Ishikawa (cell line): ENCODE results near the gene SPAG7.
A peak's percentile ranks its signal among the peaks of the same experiment; 100 is the strongest.

ENCODE experiments used
- CEBPB ChIP-seq: IDR thresholded peaks from 2 replicates; pipeline ENCODE4 v1.6.1; 2012
- CREB1 ChIP-seq: IDR thresholded peaks from 2 replicates; pipeline ENCODE4 v1.6.1; 2012; ENCODE audit warnings: low read depth
- EGR1 ChIP-seq: IDR thresholded peaks from 2 replicates; pipeline ENCODE4 v1.6.1; 2012
- EP300 ChIP-seq: IDR thresholded peaks from 2 replicates; pipeline ENCODE4 v1.6.1; 2012; ENCODE audit warnings: borderline replicate concordance
- FOXM1 ChIP-seq: IDR thresholded peaks from 2 replicates; pipeline ENCODE4 v1.6.1; 2012; ENCODE audit warnings: low read depth, borderline replicate concordance
- NFIC ChIP-seq: IDR thresholded peaks from 2 replicates; pipeline ENCODE4 v1.6.1; 2012
- RAD21 ChIP-seq: IDR thresholded peaks from 2 replicates; pipeline ENCODE4 v1.6.1; 2012; ENCODE audit warnings: low read depth
- TAF1 ChIP-seq: IDR thresholded peaks from 2 replicates; pipeline ENCODE4 v1.6.1; 2012; ENCODE audit warnings: low read depth, mild to moderate bottlenecking
- TCF12 ChIP-seq: IDR thresholded peaks from 2 replicates; pipeline ENCODE4 v1.6.1; 2012; ENCODE audit warnings: low read depth
- TEAD4 ChIP-seq: IDR thresholded peaks from 2 replicates; pipeline ENCODE4 v1.6.1; 2012
- YY1 ChIP-seq: IDR thresholded peaks from 2 replicates; pipeline ENCODE4 v1.6.1; 2012; ENCODE audit warnings: low read depth
- ZBTB7A ChIP-seq: IDR thresholded peaks from 2 replicates; pipeline ENCODE4 v1.6.1; 2012; ENCODE audit warnings: low read depth
- TF ChIP-seq, protein P1 (sequence below): IDR thresholded peaks from 2 replicates; pipeline ENCODE4 v1.6.1; 2012; ENCODE audit warnings: low read depth, mild to moderate bottlenecking
- TF ChIP-seq, protein P2 (sequence below): IDR thresholded peaks from 2 replicates; pipeline ENCODE4 v1.6.1; 2012
- TF ChIP-seq, protein P3 (sequence below): IDR thresholded peaks from 2 replicates; pipeline ENCODE4 v1.6.1; 2012

Gene SPAG7

DNA sequence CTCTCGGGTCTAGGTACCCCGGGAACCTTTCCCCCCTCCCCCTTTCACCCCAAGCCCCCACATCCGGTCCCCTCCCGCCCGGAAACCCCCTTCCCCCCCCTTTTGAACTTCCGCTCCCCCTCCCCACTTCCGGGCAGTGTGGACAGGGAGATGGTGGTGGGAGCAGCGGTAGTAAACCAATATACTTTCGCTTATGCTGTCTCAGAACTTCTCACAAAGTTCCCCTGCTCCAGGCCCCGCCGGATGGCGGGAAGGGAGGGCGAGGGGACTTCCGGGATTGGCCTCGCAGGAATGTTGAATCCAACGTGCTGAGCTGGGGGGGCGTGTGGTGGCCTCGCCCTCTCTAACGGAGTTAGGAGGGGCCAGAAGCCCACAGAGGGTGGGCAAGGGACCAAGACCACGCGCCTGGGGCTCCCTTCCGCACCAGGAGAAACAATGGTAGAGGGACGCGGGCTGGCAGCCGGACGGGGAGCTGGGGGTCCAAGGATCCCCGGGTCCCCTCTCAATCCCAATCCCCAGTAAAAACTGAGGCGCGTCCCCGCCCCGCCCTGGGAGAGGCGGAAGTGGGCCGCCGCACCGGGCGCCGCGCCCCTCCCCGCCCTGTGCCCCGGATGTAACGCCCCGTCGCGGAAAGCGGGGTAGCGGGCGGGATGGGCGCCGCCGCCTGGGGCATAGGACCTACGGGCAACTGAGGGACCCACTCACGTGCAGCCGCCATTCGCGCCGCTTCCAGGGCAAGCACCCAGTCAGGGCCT lies 20.0 kb downstream of the SPAG7 start:
- TF ChIP-seq NFIC (no peak), TEAD4 (peak; percentile 40; the same call in 1 of the 2 replicates)
- TF ChIP-seq, protein P1, sequence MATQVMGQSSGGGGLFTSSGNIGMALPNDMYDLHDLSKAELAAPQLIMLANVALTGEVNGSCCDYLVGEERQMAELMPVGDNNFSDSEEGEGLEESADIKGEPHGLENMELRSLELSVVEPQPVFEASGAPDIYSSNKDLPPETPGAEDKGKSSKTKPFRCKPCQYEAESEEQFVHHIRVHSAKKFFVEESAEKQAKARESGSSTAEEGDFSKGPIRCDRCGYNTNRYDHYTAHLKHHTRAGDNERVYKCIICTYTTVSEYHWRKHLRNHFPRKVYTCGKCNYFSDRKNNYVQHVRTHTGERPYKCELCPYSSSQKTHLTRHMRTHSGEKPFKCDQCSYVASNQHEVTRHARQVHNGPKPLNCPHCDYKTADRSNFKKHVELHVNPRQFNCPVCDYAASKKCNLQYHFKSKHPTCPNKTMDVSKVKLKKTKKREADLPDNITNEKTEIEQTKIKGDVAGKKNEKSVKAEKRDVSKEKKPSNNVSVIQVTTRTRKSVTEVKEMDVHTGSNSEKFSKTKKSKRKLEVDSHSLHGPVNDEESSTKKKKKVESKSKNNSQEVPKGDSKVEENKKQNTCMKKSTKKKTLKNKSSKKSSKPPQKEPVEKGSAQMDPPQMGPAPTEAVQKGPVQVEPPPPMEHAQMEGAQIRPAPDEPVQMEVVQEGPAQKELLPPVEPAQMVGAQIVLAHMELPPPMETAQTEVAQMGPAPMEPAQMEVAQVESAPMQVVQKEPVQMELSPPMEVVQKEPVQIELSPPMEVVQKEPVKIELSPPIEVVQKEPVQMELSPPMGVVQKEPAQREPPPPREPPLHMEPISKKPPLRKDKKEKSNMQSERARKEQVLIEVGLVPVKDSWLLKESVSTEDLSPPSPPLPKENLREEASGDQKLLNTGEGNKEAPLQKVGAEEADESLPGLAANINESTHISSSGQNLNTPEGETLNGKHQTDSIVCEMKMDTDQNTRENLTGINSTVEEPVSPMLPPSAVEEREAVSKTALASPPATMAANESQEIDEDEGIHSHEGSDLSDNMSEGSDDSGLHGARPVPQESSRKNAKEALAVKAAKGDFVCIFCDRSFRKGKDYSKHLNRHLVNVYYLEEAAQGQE = no peak
- TF ChIP-seq, protein P2, sequence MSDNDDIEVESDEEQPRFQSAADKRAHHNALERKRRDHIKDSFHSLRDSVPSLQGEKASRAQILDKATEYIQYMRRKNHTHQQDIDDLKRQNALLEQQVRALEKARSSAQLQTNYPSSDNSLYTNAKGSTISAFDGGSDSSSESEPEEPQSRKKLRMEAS = peak; percentile 90

DNA sequence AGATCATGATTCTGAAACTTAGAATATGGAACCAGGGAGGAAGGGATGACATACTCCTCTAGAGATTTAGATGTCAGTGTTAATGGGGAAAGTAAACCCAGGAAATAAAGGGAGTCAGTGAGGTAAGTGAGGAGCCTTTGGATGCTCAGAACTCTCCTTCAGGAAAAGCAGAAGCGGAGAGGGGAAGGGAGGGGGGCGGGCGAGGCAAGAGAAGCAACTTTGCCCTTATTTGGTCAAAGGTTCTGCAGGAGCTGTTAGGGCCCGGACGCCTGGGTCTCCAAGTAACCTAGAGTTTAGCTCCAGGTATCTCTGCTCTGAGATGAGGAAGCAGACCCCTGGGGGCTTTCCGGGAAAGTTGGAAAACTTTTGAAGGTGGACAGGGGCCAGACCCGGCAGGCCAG lies 20.6 kb downstream of the SPAG7 start:
- TF ChIP-seq, protein P3, sequence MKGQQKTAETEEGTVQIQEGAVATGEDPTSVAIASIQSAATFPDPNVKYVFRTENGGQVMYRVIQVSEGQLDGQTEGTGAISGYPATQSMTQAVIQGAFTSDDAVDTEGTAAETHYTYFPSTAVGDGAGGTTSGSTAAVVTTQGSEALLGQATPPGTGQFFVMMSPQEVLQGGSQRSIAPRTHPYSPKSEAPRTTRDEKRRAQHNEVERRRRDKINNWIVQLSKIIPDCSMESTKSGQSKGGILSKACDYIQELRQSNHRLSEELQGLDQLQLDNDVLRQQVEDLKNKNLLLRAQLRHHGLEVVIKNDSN = no peak
- TF ChIP-seq TAF1 (no peak), RAD21 (no peak), YY1 (no peak), FOXM1 (no peak), NFIC (no peak), TEAD4 (no peak), EP300 (no peak), CREB1 (no peak), EGR1 (no peak), TCF12 (no peak)
- TF ChIP-seq, protein P1 = no peak
- TF ChIP-seq, protein P2 = no peak

DNA sequence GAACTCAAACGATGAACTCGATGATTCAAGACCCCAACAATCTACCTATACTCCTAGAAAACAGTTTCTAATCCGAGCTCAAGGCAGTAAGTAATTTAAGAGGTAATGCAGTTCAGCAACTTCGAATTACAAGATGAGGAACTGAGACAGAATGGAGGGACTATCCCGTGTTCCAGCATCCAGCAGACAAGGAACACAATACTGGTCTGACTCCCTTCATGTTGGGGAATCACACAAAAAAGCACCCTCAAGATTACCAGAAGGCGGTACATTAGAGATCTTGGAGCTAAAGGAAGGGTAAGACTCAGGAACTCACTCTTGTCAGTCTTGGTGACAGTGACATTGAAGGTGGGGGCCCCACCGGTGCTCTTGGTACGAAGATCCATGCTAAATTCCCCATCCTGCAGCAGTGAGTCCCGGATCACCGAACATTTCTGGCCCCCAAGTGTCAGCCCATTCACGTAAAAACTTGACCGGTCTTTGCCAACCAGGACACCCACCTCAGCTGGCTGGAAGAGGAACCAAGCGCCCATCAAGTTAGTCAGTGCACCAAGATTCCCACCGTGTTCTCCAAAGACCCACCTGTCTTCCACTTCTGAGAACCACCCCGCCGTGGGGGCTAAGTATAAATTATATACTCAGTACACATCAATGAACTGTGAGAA lies 21.2 kb downstream of the SPAG7 start:
- TF ChIP-seq, protein P3 = no peak
- TF ChIP-seq EP300 = no peak
- no peak for TF ChIP-seq CEBPB
- no peak for TF ChIP-seq NFIC
- TF ChIP-seq TAF1 = no peak
- no peak for TF ChIP-seq ZBTB7A
- TF ChIP-seq YY1 = no peak
- TF ChIP-seq, protein P1 = no peak
- TF ChIP-seq TEAD4 = no peak
- TF ChIP-seq, protein P2 = no peak
- TF ChIP-seq RAD21 = no peak
- TF ChIP-seq EGR1 = no peak
- no peak for TF ChIP-seq TCF12
- no peak for TF ChIP-seq FOXM1
- TF ChIP-seq CREB1 = no peak

DNA sequence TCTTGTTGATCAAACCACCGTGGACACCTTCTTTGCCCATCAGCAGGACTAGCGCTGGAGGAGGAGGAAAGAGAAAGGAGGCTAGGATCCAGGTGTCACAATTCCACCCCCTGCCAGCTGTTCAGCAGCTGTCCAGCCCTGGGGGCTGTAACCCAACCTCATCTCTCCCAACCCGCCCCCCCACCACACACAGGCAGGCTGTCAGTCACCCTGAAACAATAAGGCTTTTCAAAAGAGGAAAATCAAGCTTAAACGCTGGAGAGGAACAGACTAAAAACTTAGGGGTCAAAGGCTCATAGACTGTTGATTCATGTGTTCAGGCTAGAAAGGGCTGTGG lies 21.7 kb downstream of the SPAG7 start:
- TF ChIP-seq EP300 = no peak
